HFF-Myc (cell line): Measurements from ENCODE around the gene HLA-B.

Source experiments
- DNase-seq: peaks from one replicate; pipeline ENCODE4 v3.0.0-alpha.2; 2011; ENCODE audit warnings: low read depth; ENCODE audit errors: extremely low read depth
- H3K4me3 ChIP-seq: replicated peaks from 2 replicates; pipeline ENCODE4 v1.5.1; 2011; ENCODE audit warnings: low read depth, mild to moderate bottlenecking, control low read depth, low read length
- CTCF ChIP-seq: IDR thresholded peaks from 2 replicates; pipeline ENCODE4 v1.5.1; 2012; ENCODE audit warnings: mild to moderate bottlenecking, low read depth, low read length, control low read depth; ENCODE audit errors: missing control alignments

The HLA-B gene

DNA sequence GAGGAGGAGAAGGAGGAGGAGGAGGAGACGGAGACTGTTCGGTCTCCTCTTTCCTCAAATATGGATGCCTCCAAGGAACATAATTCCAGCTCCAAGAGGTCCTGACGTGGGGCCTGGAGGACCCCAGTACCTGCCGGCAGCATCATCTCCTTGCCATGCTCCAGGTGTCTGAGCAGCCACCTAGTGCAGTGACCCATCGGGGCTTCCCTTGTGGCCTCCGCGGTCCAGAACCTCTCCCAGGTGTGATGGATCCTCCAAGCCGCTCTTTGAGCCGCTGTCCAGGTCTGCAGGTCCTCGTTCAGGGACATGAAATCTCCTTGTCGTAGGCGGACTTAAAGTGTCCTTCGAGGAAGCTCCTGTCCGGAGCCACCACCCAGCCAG is 49.3 kb downstream of the HLA-B start:
- no peak for TF ChIP-seq CTCF
- no peak for DNase-seq
- H3K4me3 ChIP-seq: no peak overlapping the region

DNA sequence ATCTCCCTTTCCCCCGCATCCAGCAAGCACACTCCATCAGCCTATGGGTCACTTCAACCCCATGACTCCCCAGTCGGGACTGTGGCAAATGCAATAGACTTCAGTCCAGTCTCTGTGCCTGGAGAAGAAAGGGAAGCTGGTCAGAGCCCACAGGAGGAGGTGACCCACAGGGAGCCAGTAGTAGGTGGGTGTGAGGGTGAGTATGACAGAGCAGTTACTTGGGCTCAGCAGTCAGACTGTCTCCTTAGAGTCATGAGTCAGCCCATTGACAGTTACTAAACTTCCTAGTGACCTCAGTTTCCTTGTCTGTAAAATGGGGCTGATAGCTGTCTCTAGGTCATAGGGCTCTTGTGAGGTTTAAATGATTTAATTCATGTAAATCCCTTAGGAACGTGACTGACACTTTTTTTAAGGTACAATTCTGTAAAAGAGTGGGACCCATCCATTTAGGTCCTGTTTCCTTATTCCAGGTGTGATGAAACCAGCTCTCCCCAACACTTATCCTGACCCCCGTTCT is 51.2 kb downstream of the HLA-B start:
- DNase-seq: no peak
- no peak for TF ChIP-seq CTCF
- no peak overlapping the region for H3K4me3 ChIP-seq

GRCh38 chr6:31304683-31305082 is 52.3 kb downstream of the HLA-B start:
- DNase-seq: no peak
- no peak for TF ChIP-seq CTCF
- no peak overlapping the region for H3K4me3 ChIP-seq
